Neural cell (in vitro differentiated cells): ENCODE measurements around the gene CCDC33.

Source experiments
- CTCF ChIP-seq: fragments of 450-650 bp; IDR thresholded peaks from 2 replicates; pipeline ENCODE4 v1.5.1; 2014; ENCODE audit warnings: antibody characterized with exemption, mild to moderate bottlenecking, moderate library complexity; ENCODE audit not compliant: poor library complexity, severe bottlenecking
- EP300 ChIP-seq: fragments of 450-650 bp; conservative IDR thresholded peaks from 2 replicates; pipeline ENCODE4 v1.6.1; 2014; ENCODE audit warnings: antibody characterized with exemption, mild to moderate bottlenecking, moderate library complexity; ENCODE audit not compliant: poor library complexity, severe bottlenecking
- EZH2 ChIP-seq: fragments of 200-600, 300-800 bp; shearing (Covaris generic), sonication (generic); IDR thresholded peaks from 2 replicates; pipeline ENCODE4 v1.6.1; 2014; ENCODE audit warnings: antibody characterized with exemption, low read length, borderline replicate concordance, mild to moderate bottlenecking; ENCODE audit not compliant: insufficient read depth, poor library complexity, severe bottlenecking
- MXI1 ChIP-seq: fragments of 450-650 bp; conservative IDR thresholded peaks from 2 replicates; pipeline ENCODE4 v1.6.1; 2014; ENCODE audit warnings: antibody characterized with exemption, mild to moderate bottlenecking; ENCODE audit not compliant: poor library complexity, severe bottlenecking
- POLR2AphosphoS5 ChIP-seq: IDR thresholded peaks from 2 replicates; pipeline ENCODE4 v1.6.1; 2012
- RAD21 ChIP-seq: fragments of 450-650 bp; conservative IDR thresholded peaks from 2 replicates; pipeline ENCODE4 v1.6.1; 2014; ENCODE audit warnings: antibody characterized with exemption, mild to moderate bottlenecking, moderate library complexity
- SMC3 ChIP-seq: fragments of 450-650 bp; conservative IDR thresholded peaks from 2 replicates; pipeline ENCODE4 v1.6.1; 2014; ENCODE audit warnings: antibody characterized with exemption, mild to moderate bottlenecking, moderate library complexity; ENCODE audit not compliant: poor library complexity
- TAF1 ChIP-seq: IDR thresholded peaks from 2 replicates; pipeline ENCODE4 v1.6.1; 2012; ENCODE audit warnings: low read depth
- TF ChIP-seq, protein P1 (sequence below): IDR thresholded peaks from 2 replicates; pipeline ENCODE4 v1.6.1; 2012; ENCODE audit warnings: borderline replicate concordance

GRCh38 chr15:74375303-74375693, 139.2 kb downstream of the CCDC33 start:
- TF ChIP-seq, protein P1, sequence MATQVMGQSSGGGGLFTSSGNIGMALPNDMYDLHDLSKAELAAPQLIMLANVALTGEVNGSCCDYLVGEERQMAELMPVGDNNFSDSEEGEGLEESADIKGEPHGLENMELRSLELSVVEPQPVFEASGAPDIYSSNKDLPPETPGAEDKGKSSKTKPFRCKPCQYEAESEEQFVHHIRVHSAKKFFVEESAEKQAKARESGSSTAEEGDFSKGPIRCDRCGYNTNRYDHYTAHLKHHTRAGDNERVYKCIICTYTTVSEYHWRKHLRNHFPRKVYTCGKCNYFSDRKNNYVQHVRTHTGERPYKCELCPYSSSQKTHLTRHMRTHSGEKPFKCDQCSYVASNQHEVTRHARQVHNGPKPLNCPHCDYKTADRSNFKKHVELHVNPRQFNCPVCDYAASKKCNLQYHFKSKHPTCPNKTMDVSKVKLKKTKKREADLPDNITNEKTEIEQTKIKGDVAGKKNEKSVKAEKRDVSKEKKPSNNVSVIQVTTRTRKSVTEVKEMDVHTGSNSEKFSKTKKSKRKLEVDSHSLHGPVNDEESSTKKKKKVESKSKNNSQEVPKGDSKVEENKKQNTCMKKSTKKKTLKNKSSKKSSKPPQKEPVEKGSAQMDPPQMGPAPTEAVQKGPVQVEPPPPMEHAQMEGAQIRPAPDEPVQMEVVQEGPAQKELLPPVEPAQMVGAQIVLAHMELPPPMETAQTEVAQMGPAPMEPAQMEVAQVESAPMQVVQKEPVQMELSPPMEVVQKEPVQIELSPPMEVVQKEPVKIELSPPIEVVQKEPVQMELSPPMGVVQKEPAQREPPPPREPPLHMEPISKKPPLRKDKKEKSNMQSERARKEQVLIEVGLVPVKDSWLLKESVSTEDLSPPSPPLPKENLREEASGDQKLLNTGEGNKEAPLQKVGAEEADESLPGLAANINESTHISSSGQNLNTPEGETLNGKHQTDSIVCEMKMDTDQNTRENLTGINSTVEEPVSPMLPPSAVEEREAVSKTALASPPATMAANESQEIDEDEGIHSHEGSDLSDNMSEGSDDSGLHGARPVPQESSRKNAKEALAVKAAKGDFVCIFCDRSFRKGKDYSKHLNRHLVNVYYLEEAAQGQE = no peak
- TF ChIP-seq EP300 (no peak), CTCF (peak; percentile 86), TAF1 (no peak), MXI1 (no peak), EZH2 (no peak), POLR2AphosphoS5 (no peak), SMC3 (peak; percentile 73), RAD21 (peak; percentile 77)
